NB4 (cell line): ENCODE results near the gene BSPRY.

Experiments
- DNase-seq: peaks from one replicate; pipeline ENCODE4 v3.0.0; 2010; ENCODE audit warnings: low read depth
- H3K4me3 ChIP-seq: one replicate; pipeline ENCODE4 v1.5.1; 2011; ENCODE audit warnings: mild to moderate bottlenecking, low read depth, low read length, moderate library complexity
- MYC ChIP-seq: IDR thresholded peaks from 2 replicates; pipeline ENCODE4 v1.6.1; 2011; ENCODE audit warnings: low read depth, low read length
- POLR2A ChIP-seq: IDR thresholded peaks from 2 replicates; pipeline ENCODE4 v1.6.1; 2011; ENCODE audit warnings: mild to moderate bottlenecking; ENCODE audit not compliant: insufficient read length; ENCODE audit errors: extremely low read depth
- TF ChIP-seq, protein P1 (sequence below): IDR thresholded peaks from one replicate; pipeline ENCODE4 v1.5.1; 2012; ENCODE audit warnings: low read depth, low read length
- TF ChIP-seq, protein P2 (sequence below): IDR thresholded peaks from 2 replicates; pipeline ENCODE4 v1.6.1; 2011; ENCODE audit warnings: low read depth, low read length

BSPRY gene

GRCh38 chr9:113316030-113316429 lies 33.3 kb upstream of the BSPRY start:
- DNase-seq, result no peak
- TF ChIP-seq, protein P1, sequence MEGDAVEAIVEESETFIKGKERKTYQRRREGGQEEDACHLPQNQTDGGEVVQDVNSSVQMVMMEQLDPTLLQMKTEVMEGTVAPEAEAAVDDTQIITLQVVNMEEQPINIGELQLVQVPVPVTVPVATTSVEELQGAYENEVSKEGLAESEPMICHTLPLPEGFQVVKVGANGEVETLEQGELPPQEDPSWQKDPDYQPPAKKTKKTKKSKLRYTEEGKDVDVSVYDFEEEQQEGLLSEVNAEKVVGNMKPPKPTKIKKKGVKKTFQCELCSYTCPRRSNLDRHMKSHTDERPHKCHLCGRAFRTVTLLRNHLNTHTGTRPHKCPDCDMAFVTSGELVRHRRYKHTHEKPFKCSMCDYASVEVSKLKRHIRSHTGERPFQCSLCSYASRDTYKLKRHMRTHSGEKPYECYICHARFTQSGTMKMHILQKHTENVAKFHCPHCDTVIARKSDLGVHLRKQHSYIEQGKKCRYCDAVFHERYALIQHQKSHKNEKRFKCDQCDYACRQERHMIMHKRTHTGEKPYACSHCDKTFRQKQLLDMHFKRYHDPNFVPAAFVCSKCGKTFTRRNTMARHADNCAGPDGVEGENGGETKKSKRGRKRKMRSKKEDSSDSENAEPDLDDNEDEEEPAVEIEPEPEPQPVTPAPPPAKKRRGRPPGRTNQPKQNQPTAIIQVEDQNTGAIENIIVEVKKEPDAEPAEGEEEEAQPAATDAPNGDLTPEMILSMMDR, result no peak
- no peak for TF ChIP-seq MYC
- TF ChIP-seq POLR2A, result no peak
- no peak overlapping the region for H3K4me3 ChIP-seq

DNA sequence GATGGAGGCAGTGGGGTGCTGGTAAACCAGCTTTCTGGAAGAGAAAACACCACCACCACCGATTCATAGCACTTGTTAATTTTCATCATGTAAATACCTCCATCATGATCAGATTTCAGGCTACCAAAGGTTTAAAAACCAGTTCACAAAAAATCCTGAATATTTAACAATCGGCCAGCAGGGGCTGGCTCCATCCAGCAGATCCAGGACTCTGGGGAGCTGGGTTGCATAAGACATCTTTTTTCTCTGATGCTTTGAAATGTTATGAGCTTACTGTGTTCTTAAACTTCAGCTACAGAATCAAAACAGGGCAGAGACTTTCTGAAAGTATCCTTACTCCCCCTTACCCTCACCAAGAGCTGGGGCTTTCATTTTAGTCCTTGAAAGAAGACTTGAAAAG lies 31.6 kb upstream of the BSPRY start:
- no peak overlapping the region for H3K4me3 ChIP-seq
- no peak for TF ChIP-seq POLR2A
- TF ChIP-seq MYC, result no peak
- TF ChIP-seq, protein P1, result no peak
- TF ChIP-seq, protein P2, sequence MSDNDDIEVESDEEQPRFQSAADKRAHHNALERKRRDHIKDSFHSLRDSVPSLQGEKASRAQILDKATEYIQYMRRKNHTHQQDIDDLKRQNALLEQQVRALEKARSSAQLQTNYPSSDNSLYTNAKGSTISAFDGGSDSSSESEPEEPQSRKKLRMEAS, result no peak
- no peak for DNase-seq

DNA sequence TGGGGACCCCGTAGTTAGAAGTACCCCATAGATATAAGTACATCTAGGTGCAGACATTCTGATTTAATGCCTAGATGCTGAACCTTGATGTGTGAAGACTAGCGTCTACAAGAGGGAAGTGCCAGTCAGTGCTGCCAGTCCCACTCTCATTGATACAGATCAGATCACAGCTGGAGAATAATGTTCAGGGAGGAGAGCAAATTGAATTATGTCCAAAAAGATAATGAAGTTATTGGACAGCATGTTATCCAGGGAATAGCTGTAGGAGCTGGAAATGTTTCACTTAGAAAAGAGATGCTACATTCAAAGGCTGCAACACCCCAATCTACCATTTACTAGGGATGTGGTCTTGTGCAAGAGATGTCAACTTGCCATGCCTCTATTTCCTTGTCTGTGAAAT lies 30.3 kb upstream of the BSPRY start:
- no peak for DNase-seq
- H3K4me3 ChIP-seq, result no peak overlapping the region
- TF ChIP-seq, protein P1, result no peak
- TF ChIP-seq MYC (no peak), POLR2A (no peak)
- TF ChIP-seq, protein P2, result no peak

- no peak for DNase-seq
- H3K4me3 ChIP-seq, result no peak overlapping the region
- TF ChIP-seq MYC, result no peak
These were observed 29.3 kb upstream of the BSPRY start for GRCh38 chr9:113320051-113320450.

GRCh38 chr9:113322671-113323070 lies 26.7 kb upstream of the BSPRY start:
- TF ChIP-seq POLR2A (no peak), MYC (no peak)
- TF ChIP-seq, protein P1, result no peak
- TF ChIP-seq, protein P2, result no peak
- no peak for DNase-seq
- no peak overlapping the region for H3K4me3 ChIP-seq

DNA sequence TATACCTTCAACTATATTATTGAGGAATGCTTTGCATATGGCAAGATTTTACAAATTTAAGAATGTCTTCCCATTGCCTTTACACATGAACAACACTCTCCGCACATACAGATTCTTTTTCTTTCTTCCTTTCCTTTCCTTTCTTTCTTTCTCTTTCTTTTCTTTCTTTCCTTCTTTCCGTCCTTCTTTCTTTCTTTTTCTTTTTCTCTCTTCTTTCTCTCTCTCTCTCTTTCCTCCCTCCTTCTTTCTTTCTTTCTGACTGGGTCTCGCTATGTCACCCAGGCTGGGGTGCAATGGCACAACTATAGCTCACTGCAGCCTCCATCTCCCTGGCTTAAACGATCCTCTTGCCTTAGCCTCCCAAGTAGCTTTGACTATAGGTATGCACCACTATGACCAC lies 23.1 kb upstream of the BSPRY start:
- TF ChIP-seq POLR2A, result no peak
- TF ChIP-seq, protein P2, result no peak
- TF ChIP-seq MYC, result no peak
- TF ChIP-seq, protein P1, result no peak
- DNase-seq, result no peak
- H3K4me3 ChIP-seq, result no peak overlapping the region
